IgD-negative memory B cell (primary cell): ENCODE measurements around the gene PHGDH. TPM values are rescaled to one million over a fixed set of nuclear protein-coding genes. Genes with fewer than 3 reads are reported as not detected.

Source experiments
- H3K27ac Mint-ChIP-seq, 3 donors: one replicate each; pipeline ENCODE4 v1.8.0; 2020 to 2022; ENCODE audit warnings: mild to moderate bottlenecking in 3 of 3, mixed read lengths in 3 of 3, moderate library complexity in 1 of 3
- H3K27me3 Mint-ChIP-seq: one replicate; pipeline ENCODE4 v1.8.0; 2021; ENCODE audit warnings: mixed read lengths
- H3K36me3 Mint-ChIP-seq: one replicate; pipeline ENCODE4 v1.8.0; 2020; ENCODE audit warnings: mild to moderate bottlenecking, mixed read lengths
- H3K4me1 Mint-ChIP-seq, 3 donors: one replicate each; pipeline ENCODE4 v1.8.0; 2020 to 2022; ENCODE audit warnings: mixed read lengths in 3 of 3, mild to moderate bottlenecking in 1 of 3
- H3K4me3 Mint-ChIP-seq, 4 donors: one replicate each; pipeline ENCODE4 v1.8.0; 2020 to 2022; ENCODE audit warnings: mild to moderate bottlenecking in 4 of 4, mixed read lengths in 4 of 4, moderate library complexity in 3 of 4
- H3K9me3 Mint-ChIP-seq, 3 donors: one replicate each; pipeline ENCODE4 v1.8.0; 2020 to 2021; ENCODE audit warnings: mixed read lengths in 3 of 3, mild to moderate bottlenecking in 1 of 3
- polyA plus RNA-seq: library from polyadenylated mRNA; unstranded; fragments of 300-500 nt; fragmentation: Illumina TruSeq; gene quantifications from one replicate; pipeline ENCODE4 v1.2.3, GENCODE V29; 2021

Gene PHGDH
- 14.6 TPM for polyA plus RNA-seq

- Mint-ChIP-seq H3K36me3 (peaks cover 2% of the 10 kb centered on the region), H3K9me3 (peaks cover 0 to 3% (median 0%) of the 10 kb centered on the region in 3 donors), H3K4me1 (peaks cover 7% of the 10 kb centered on the region in 3 donors), H3K27me3 (peaks cover 19% of the 10 kb centered on the region), H3K27ac (peak within 1 kb of the TSS in 1 of 3 donors; percentile 52), H3K4me3 (peak within 1 kb of the TSS; percentile 90 to 99 (median 97))
Measured at GRCh38 chr1:119711804-119712341, at the start of gene PHGDH. PHGDH (plus strand) TSS chr1:119711934; CDS start chr1:119712023, 89 bp downstream.

DNA sequence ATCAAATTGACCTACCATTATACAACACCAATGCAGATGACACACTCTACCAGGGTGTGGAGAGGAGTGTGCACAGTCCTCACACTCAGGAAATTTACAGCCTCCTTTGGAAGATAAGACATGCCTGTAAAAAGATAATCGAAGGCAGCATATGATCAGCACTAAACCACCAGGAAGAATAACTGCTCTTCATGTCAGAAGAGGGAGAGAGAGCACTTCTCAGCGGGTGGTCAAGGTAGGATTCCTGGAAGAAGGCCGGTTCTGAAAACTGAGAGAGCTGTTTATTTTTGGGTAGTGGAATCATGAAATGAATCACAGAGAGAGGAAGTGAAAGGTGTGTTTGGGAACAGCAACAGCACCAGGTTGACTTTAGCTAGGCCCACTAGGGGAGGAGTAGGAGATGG lies 49.7 kb upstream of the PHGDH start:
- no peak overlapping the region for H3K27ac Mint-ChIP-seq
- peaks cover 4% of the 10 kb centered on the region for H3K27me3 Mint-ChIP-seq
- H3K9me3 Mint-ChIP-seq, result no peaks in the 10 kb centered on the region
- no peaks in the 10 kb centered on the region for H3K36me3 Mint-ChIP-seq
- peaks cover 0 to 5% (median 2%) of the 10 kb centered on the region in 3 donors for H3K4me1 Mint-ChIP-seq
- peak overlapping the region in 1 of 4 donors; percentile 5 for H3K4me3 Mint-ChIP-seq

DNA sequence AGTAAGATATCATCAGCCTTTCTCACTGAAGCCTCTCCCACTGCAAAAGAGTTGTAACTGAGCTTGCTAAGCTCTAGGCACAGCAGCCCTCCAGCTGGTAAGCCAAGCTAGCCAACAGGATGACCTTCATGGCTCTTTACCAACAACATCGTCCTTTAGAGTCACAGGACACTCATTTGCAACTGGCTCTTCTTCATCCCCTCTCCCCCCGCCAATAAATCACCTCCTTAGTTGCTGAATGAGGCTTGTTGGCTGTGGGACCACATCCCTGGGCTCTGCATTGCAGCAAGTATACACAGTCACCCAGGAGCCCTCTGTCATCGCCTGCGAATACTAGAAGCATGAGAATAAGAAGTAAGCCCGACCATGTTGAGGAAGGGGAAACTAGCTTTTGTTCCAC lies 47.7 kb upstream of the PHGDH start:
- Mint-ChIP-seq H3K4me3 (no peak overlapping the region), H3K27ac (no peak overlapping the region), H3K27me3 (peaks cover 2% of the 10 kb centered on the region), H3K36me3 (no peaks in the 10 kb centered on the region), H3K9me3 (no peaks in the 10 kb centered on the region), H3K4me1 (peaks cover 0 to 5% (median 2%) of the 10 kb centered on the region in 3 donors)

DNA sequence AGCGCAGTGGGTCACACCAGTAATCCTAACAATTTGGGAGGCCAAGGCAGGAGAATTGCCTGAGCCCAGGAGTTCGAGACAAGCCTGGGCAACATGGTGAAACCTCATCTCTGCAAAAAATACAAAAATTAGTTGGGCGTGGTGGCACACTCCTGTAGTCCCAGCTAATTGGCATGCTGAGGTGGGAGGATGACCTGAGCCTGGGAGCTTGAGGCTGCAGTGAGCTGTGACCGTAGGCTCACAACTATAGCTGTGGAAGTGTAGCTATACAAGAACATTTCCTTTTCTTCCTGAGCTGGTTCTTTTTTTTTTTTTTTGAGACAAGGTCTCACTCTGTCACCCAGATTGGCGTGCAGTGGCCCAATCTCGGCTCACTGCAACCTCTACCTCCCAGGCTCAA lies 44.6 kb upstream of the PHGDH start:
- Mint-ChIP-seq H3K9me3 (peaks cover 0 to 2% (median 2%) of the 10 kb centered on the region in 3 donors), H3K4me3 (no peak overlapping the region), H3K27me3 (peaks cover 6% of the 10 kb centered on the region), H3K27ac (no peak overlapping the region), H3K36me3 (no peaks in the 10 kb centered on the region), H3K4me1 (peaks cover 0 to 2% (median under 1%) of the 10 kb centered on the region in 3 donors)

GRCh38 chr1:119670898-119671297 lies 40.8 kb upstream of the PHGDH start:
- Mint-ChIP-seq H3K36me3 (peaks cover 1% of the 10 kb centered on the region), H3K4me1 (peaks cover 0 to 11% (median 0%) of the 10 kb centered on the region in 3 donors), H3K27me3 (peaks cover 17% of the 10 kb centered on the region), H3K27ac (no peak overlapping the region), H3K9me3 (peaks cover 0 to 2% (median 2%) of the 10 kb centered on the region in 3 donors), H3K4me3 (no peak overlapping the region)

DNA sequence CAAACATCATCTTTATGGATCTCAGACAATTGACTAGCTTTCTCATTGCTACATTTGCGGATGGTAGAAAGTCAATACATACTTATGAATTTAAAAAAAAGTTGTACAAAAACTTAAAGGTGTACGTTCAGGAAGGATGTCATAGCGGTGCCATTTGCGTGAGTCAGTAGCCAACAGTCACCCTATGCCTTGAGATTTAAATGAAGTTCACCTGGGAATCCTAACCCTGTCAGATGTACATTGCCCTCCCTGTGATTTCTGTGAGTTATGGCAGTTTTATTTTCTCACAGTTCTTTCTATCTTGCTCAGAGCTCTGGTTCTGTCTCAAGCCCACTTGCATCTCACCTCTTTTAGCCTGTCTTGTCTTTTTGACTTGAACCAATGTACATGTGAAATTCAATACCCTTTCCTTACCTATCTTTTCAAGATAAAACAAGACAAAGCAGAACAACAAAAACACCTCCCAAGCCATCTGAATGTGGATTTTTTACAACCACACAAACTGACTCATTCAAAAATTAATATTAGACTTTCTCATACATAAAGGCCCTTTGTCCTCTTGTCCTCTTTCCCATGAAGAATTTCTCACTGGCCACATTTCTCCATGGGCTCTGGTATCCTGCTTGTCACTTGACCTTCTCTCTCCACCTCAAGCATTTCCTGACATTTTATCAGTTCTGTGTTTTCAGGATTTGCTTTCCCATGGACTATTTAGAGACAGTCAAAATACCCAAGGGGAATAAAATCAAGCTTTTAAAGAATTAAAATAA lies 38.4 kb upstream of the PHGDH start:
- H3K4me1 Mint-ChIP-seq, result peaks cover 0 to 11% (median 0%) of the 10 kb centered on the region in 3 donors
- H3K27me3 Mint-ChIP-seq, result peaks cover 22% of the 10 kb centered on the region
- H3K27ac Mint-ChIP-seq, result no peak overlapping the region

DNA sequence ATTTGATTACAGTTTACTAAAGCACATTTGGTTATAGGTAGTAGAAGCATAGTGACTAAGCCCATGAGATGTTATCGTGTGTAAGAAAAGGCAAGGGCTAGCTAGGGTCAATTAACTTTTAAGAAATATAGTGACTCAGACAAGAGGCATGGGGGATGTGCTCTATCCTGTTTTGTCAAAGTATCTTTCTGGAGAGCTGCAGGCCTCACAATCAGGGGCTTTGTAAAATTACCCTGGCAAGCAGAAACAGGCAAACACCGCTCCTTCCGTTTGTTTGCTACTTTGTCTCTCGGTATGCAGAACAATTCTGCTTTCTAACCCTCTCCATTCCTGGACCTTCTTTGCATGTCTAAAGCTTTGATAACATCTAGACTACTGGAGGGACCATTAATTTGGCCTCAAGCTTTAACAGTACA lies 37.6 kb upstream of the PHGDH start:
- H3K27ac Mint-ChIP-seq, result no peak overlapping the region
- H3K9me3 Mint-ChIP-seq, result peaks cover 0 to 2% (median 2%) of the 10 kb centered on the region in 3 donors
- peaks cover 0 to 11% (median 0%) of the 10 kb centered on the region in 3 donors for H3K4me1 Mint-ChIP-seq
- H3K36me3 Mint-ChIP-seq, result peaks cover 1% of the 10 kb centered on the region
- H3K27me3 Mint-ChIP-seq, result peaks cover 27% of the 10 kb centered on the region
- no peak overlapping the region for H3K4me3 Mint-ChIP-seq

More for the DNA sequence above, 38.4 kb upstream of the PHGDH start:
- Mint-ChIP-seq H3K4me3 (no peak overlapping the region), H3K9me3 (peaks cover 0 to 2% (median 2%) of the 10 kb centered on the region in 3 donors), H3K36me3 (peaks cover 1% of the 10 kb centered on the region)

DNA sequence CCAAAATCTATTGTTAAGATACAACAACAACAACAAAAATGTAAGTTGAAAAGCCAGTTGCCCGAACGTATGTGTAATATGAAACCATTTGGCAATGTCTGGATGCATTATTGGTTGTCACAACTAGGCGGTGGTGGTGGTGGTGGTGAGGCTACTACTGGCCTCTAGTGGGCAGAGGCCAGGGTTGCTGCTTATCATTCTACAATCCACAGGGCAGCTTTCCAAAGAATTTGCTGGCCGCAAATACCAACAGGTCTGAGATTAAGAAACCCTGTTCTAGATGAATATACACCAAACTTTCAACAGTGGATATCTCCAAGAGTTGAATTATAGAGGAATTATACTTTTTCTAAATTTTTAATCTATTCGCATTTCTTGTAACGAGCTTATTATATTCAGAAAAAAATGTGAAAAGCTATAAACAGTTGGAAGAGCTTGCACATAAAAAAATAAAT lies 36.9 kb upstream of the PHGDH start:
- Mint-ChIP-seq H3K36me3 (peaks cover 1% of the 10 kb centered on the region), H3K27ac (no peak overlapping the region), H3K4me1 (peaks cover 0 to 11% (median 0%) of the 10 kb centered on the region in 3 donors), H3K27me3 (peaks cover 30% of the 10 kb centered on the region), H3K9me3 (peaks cover 0 to 2% (median 2%) of the 10 kb centered on the region in 3 donors), H3K4me3 (no peak overlapping the region)

DNA sequence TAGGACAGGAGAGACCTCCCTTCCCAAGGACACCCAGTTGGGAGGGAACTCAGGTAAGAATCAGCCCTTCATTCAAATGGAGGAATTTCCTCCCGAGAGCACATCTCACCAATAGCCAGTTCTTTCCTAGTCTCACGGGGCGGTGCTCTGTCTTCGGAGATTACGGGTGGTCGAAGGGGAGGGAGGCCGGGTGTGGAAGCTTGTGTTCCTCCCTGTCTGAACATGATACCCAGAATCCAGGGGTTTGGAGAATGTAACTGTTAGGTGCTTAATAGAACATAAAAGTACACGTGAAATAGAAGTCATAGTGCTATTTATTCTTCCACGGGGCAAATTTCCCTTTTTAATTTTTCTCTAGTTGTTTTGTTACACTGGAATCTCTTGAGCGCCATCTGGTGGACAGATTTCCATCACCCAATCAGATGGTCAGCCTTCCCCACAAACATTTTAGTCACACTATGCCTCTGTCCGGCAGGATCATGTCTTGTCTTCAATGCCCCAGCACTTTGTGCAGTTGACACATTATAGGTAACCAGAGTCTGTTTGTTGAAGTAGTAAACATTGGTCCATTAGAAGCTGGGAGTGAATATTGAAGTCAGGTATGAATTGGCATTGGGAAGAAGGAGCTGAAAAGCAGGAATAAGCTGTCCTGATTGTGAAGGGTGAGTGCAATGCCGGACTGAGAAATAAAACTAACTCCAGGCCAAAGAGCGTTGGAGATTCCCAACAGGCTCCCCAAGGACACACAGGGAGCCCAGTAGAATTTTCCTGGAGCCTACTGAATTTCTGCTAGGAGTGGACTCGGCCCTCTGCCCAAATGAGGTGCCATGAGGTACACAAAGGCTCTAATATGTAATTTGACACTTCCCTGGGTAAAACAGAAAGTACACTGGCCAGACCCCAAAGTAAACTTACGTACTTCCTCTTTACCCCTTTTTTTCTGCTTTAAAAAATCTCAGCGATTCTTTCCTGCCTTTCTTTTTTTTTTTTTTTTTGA lies 36.1 kb upstream of the PHGDH start:
- peaks cover 0 to 11% (median 0%) of the 10 kb centered on the region in 3 donors for H3K4me1 Mint-ChIP-seq
- peak overlapping the region in 2 of 4 donors; percentile 58 to 85 for H3K4me3 Mint-ChIP-seq
- peak overlapping the region in 1 of 3 donors; percentile 74 for H3K27ac Mint-ChIP-seq
- peaks cover 32% of the 10 kb centered on the region for H3K27me3 Mint-ChIP-seq
- H3K36me3 Mint-ChIP-seq, result peaks cover 1% of the 10 kb centered on the region
- H3K9me3 Mint-ChIP-seq, result peaks cover 0 to 2% (median 2%) of the 10 kb centered on the region in 3 donors

DNA sequence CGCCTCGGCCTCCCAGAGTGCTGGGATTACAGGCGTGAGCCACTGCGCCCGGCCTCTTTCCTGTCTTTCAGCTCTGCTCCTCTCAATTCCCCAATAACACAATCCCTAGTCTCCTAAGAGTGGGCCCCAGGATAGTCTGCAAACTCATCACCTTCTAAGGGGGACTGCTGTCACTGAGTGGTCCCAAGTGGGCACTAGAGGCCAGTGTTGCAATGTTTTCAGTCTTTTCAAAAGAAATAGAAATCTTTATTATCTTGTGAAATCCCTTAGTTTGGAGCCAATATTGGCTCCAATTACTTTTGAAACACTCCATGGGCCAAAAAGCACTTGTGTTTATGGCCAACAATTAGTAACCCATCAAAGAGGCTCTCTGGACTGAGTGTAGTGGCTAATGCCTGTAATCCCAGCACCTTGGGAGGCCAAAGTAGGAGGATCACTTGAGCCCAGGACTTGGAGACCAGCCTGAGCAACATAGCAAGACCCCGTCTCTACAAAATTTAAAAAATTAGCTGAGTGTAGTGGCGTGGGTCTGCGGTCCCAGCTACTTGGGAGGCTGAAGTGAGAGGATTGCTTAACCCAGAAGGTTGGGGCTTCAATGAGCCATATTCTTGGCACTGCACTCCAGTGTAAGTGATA lies 35.0 kb upstream of the PHGDH start:
- Mint-ChIP-seq H3K4me1 (peaks cover 0 to 11% (median 0%) of the 10 kb centered on the region in 3 donors), H3K9me3 (no peaks in the 10 kb centered on the region), H3K27me3 (peaks cover 29% of the 10 kb centered on the region), H3K36me3 (peaks cover 1% of the 10 kb centered on the region), H3K27ac (no peak overlapping the region), H3K4me3 (no peak overlapping the region)

DNA sequence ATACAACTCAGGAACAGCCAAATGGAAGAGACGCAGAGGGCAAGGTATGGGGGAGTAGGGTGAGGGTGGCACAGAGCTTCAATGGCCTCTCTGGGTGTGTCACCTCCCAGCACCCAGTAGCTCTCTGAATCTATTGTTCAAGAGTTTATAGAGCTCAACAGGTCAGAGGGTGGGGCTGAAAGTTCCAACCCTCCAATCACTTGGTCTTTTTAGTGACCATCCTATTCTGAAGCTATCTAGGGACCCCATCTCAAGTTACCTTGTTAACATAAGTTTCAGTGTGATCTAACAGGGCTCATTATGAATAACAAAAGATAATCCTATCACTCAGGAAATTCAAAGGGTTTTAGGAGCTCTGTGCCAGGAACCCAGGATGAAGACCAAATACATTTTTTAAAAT lies 32.5 kb upstream of the PHGDH start:
- peaks cover 0 to 11% (median 0%) of the 10 kb centered on the region in 3 donors for H3K4me1 Mint-ChIP-seq
- peaks cover 25% of the 10 kb centered on the region for H3K27me3 Mint-ChIP-seq
- H3K27ac Mint-ChIP-seq, result no peak overlapping the region
- H3K4me3 Mint-ChIP-seq, result no peak overlapping the region
- no peaks in the 10 kb centered on the region for H3K9me3 Mint-ChIP-seq
- no peaks in the 10 kb centered on the region for H3K36me3 Mint-ChIP-seq

DNA sequence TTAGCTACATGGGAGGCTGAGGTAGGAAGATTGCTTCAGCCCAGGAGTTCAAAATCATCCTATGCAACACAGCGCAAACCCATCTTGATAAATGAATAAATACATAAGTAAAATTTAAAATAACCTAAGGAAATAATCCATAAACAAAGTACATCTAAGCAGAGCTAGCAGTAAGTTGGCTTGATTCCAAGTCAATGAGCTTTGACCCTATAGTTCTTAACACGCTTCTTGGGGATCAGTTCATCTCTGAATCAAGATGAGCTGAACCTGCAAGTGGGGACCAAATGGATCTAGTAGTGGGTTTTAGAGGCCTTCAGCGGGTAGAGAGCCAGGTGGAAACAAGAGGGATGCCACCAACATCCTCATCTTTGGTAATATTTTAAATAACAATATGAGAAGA lies 31.5 kb upstream of the PHGDH start:
- Mint-ChIP-seq H3K9me3 (no peaks in the 10 kb centered on the region), H3K27me3 (peaks cover 22% of the 10 kb centered on the region), H3K4me1 (peaks cover 0 to 5% (median 0%) of the 10 kb centered on the region in 3 donors), H3K27ac (no peak overlapping the region), H3K36me3 (no peaks in the 10 kb centered on the region), H3K4me3 (no peak overlapping the region)

DNA sequence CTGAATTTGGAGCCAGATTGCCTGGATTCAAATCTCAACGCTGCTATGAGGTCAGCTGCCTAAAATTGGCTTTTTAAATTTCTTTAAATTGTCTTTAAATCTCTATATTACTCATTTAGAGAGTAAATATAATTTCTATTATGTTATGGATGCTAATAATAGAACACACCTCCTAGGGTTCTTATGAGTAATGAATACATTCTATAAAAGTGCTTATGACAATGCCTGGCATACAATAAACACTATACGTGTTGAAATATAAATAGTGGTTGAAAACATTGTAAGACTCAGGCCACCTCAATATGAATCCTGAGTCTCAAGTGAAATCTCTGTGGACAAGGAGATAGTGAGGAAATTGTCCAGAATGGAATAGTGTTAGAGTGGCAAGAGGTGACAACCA lies 31.0 kb upstream of the PHGDH start:
- Mint-ChIP-seq H3K9me3 (no peaks in the 10 kb centered on the region), H3K27ac (no peak overlapping the region), H3K4me1 (peaks cover 0 to under 1% (median 0%) of the 10 kb centered on the region in 3 donors), H3K27me3 (peaks cover 17% of the 10 kb centered on the region), H3K36me3 (no peaks in the 10 kb centered on the region), H3K4me3 (no peak overlapping the region)

DNA sequence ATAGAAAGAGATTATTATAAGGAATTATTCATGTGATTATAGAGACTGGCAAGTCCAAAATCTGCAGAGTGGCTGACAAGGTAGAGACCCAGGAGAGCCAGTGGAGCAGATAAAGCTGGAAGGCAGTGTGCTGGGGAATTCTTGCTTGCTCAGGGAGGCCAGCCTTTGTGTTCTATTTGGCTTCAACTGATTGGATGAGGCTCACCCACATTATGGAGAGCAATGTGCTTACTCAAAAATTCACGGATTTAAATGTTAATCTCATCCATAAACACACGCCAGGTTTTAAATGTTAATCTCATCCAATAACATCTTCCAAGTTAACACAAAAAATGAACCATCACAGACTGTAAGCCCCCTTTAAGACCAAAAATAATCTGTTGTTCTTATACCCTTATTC lies 30.2 kb upstream of the PHGDH start:
- Mint-ChIP-seq H3K27me3 (peaks cover 15% of the 10 kb centered on the region), H3K9me3 (no peaks in the 10 kb centered on the region), H3K4me3 (no peak overlapping the region), H3K36me3 (no peaks in the 10 kb centered on the region), H3K4me1 (no peaks in the 10 kb centered on the region), H3K27ac (no peak overlapping the region)
